Stimulated activated CD4-positive, alpha-beta T cell treated with anti-CD3 and anti-CD28 coated beads, Interleukin-15, amount 100 ng/mL, for 48 hours (primary cell): ENCODE data around the gene PTGES.

Source experiments
- DNase-seq, 2 donors: peaks; one replicate each; pipeline ENCODE4 v3.0.0-alpha.2; 2020; ENCODE audit warnings: low read depth in 2 of 2

The PTGES gene

GRCh38 chr9:129692534-129692933 lies 60.3 kb downstream of the PTGES start:
- no peak for DNase-seq
